GM21619 (cell line): ENCODE measurements around the gene SSH2.

ENCODE experiments used
- ATAC-seq: cut with Tn5 transposase; IDR thresholded peaks from one replicate; pipeline ENCODE4 v1.9.1; 2021; ENCODE audit not compliant: unreplicated experiment

SSH2 gene

GRCh38 chr17:29839656-29840055 is 90.4 kb downstream of the SSH2 start:
- ATAC-seq, result no peak

GRCh38 chr17:29838961-29839360 is 91.1 kb downstream of the SSH2 start:
- ATAC-seq, result no peak

- no peak for ATAC-seq
These were observed 92.5 kb downstream of the SSH2 start for GRCh38 chr17:29837531-29837930.

GRCh38 chr17:29836643-29837042 is 93.4 kb downstream of the SSH2 start:
- ATAC-seq, result no peak

GRCh38 chr17:29835435-29836351 is 94.3 kb downstream of the SSH2 start:
- no peak for ATAC-seq

- no peak for ATAC-seq
These were observed 96.2 kb downstream of the SSH2 start for GRCh38 chr17:29833801-29834200.

- ATAC-seq, result no peak
These were observed 101.2 kb downstream of the SSH2 start for GRCh38 chr17:29828676-29829284.

- ATAC-seq, result no peak
These were observed 102.8 kb downstream of the SSH2 start for GRCh38 chr17:29827179-29827578.

GRCh38 chr17:29826114-29826692 is 103.8 kb downstream of the SSH2 start:
- ATAC-seq, result no peak

- no peak for ATAC-seq
These were observed 104.4 kb downstream of the SSH2 start for GRCh38 chr17:29825604-29826003.

- no peak for ATAC-seq
These were observed 108.1 kb downstream of the SSH2 start for GRCh38 chr17:29821897-29822296.

GRCh38 chr17:29820425-29820824 is 109.6 kb downstream of the SSH2 start:
- ATAC-seq, result no peak

GRCh38 chr17:29807520-29808361 is 122.3 kb downstream of the SSH2 start:
- ATAC-seq, result no peak

GRCh38 chr17:29802246-29802645 is 127.8 kb downstream of the SSH2 start:
- no peak for ATAC-seq

- no peak for ATAC-seq
These were observed 129.6 kb downstream of the SSH2 start for GRCh38 chr17:29800457-29800856.

GRCh38 chr17:29796652-29797051 is 133.4 kb downstream of the SSH2 start:
- ATAC-seq, result no peak

GRCh38 chr17:29793501-29793900 is 136.5 kb downstream of the SSH2 start:
- no peak for ATAC-seq

- ATAC-seq, result no peak
These were observed 138.5 kb downstream of the SSH2 start for GRCh38 chr17:29791336-29792080.

GRCh38 chr17:29789196-29790170 is 140.5 kb downstream of the SSH2 start:
- ATAC-seq, result no peak
